GM10266 (cell line): Measurements from ENCODE around the gene RPGR.

ENCODE experiments used
- DNase-seq: peaks from one replicate; pipeline ENCODE4 v3.0.0; 2012; ENCODE audit errors: extremely low spot score
- TF ChIP-seq, protein P1 (sequence below): IDR thresholded peaks from 2 replicates; pipeline ENCODE4 v1.5.1; 2012; ENCODE audit warnings: mild to moderate bottlenecking, low read depth; ENCODE audit not compliant: control insufficient read depth, insufficient read depth; ENCODE audit errors: missing control alignments

The RPGR gene

DNA sequence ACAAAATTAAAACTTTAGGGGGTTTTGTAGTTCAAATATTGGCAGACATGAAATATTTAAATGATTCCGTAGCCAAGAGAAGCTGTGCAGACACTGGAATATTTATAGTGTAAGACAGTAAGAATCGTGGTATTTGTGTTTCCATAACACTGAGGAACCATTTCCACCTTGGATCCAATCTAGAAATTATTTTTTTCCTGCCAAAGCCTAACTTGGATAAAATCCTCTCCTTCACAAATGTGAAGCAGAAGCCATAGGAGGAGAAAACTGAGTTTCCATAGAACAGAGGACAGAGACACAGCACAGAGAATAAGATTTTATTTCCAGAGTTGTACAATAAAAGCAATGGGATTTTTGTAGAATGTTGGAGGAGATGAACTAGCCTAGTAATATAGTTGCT lies 86.8 kb downstream of the RPGR start:
- TF ChIP-seq, protein P1, sequence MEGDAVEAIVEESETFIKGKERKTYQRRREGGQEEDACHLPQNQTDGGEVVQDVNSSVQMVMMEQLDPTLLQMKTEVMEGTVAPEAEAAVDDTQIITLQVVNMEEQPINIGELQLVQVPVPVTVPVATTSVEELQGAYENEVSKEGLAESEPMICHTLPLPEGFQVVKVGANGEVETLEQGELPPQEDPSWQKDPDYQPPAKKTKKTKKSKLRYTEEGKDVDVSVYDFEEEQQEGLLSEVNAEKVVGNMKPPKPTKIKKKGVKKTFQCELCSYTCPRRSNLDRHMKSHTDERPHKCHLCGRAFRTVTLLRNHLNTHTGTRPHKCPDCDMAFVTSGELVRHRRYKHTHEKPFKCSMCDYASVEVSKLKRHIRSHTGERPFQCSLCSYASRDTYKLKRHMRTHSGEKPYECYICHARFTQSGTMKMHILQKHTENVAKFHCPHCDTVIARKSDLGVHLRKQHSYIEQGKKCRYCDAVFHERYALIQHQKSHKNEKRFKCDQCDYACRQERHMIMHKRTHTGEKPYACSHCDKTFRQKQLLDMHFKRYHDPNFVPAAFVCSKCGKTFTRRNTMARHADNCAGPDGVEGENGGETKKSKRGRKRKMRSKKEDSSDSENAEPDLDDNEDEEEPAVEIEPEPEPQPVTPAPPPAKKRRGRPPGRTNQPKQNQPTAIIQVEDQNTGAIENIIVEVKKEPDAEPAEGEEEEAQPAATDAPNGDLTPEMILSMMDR = no peak

GRCh38 chrX:38236901-38237615 lies 90.3 kb downstream of the RPGR start:
- TF ChIP-seq, protein P1 = no peak
- no peak for DNase-seq

More for the DNA sequence above, 86.8 kb downstream of the RPGR start:
- DNase-seq = no peak

DNA sequence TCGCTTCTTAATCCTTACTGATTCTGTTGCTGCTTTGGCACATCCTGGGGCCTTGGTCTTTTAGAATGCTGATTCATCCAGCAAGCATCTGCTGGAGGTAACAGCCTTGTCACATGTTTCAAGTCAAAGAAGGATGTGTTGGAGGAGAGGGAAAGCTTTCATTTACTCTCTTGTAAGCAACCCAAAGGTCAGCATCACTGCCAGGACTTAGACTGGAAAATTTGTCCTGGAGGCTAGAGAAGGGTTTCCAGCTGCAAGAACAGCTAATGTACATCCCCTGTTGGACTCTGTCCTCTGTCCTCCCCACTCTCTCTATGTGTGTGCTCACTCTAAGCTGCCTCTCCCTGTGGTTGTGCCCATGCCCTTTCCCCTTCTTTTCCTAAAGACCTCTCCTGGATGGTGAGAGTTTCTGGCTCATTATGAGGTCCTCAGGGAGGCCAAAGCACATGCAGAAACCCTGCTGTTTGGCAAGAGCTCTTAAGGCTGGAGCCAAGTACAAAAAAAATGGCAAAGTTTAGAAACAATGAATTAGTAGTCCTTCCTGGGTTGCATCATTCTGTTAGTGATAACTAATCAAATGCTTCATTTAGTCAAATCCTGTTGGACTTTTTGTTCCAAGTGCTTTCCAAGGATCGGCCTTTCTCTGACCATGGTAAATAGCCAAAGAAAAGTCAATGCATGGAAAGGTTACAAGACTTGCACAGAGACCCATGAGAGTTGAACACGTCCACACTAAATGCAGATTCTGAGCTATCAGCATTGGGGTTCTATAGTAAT lies 93.2 kb downstream of the RPGR start:
- DNase-seq = no peak
- TF ChIP-seq, protein P1 = no peak

DNA sequence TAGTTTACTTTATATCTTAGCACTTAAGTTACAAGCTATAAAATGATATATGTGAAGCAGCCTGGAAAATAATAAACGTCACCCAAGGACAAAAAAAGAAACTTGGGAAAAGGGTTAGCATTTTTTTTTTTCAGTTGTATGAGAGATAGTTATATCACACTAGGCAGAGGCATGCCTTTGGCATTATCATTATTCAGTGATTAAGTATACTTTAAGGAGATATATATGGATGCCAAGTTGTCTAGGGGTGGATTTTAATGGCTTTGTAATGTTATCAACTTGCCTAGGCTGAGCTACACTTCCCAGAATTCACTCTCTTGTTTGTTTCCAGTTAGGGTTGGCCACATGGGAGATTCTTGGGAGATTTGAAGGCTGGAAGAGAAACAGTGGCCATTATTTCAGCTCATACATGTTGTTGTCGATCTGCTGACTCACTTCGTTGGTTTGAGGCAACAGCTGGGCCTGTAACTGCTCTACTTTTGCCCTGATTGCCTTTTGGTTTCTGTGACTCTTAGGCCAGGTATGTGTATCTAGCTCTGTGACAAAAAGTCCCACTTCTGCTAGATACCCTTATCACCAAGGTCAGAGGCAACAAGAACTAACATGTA lies 95.1 kb downstream of the RPGR start:
- no peak for DNase-seq
- TF ChIP-seq, protein P1 = no peak

- TF ChIP-seq, protein P1 = no peak
- DNase-seq = no peak
Observed at GRCh38 chrX:38225093-38225492, 102.2 kb downstream of the RPGR start.

DNA sequence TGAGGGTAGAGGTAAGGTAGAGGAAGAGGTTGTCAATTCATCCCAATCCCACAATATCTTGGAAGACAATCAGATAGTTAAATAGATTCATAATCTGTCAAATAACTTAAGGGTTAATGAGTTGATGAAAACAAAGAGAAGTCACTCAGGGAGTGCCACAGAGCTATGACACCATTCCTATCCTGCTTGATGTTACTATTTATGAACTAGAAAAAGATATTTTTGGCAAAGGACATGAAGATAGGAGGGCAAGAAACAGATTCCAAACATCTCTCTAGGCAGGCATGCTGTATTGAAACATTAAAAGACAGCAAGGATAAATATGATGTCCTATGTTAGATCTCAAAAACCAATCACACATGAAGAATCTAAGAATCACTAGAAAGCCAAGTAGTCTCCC lies 103.1 kb downstream of the RPGR start:
- DNase-seq = no peak
- TF ChIP-seq, protein P1 = no peak

DNA sequence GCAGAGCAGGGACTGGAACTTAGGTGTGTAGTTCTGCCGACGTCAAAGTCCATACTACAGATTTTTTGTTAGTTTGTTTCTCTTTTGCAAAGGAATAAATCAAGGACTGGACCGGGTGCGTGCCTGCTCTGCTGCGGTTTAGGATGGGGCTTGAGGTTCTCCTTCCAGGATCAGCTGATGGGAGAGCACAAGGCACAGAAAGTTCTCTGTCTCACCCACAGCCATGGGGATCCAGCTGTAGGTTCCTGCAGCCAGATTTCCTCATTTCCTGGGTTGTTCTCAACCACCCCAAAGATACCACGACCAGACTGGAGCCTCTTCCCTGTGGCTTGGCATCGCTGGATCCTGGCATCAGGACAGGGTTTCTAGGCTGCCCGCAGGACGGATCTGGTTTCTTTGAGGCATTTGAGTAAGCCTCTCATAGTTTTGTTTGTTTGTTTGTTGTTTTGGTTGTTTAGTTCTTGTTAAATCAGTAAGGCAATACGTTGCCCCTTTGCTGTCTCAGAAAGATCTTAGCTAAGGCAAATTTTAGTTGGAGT lies 105.8 kb downstream of the RPGR start:
- DNase-seq = no peak
- TF ChIP-seq, protein P1 = no peak
